Neural cell (in vitro differentiated cells): ENCODE measurements around the gene NHSL2. TPM values are rescaled to one million over a fixed set of nuclear protein-coding genes. Genes with fewer than 3 reads are reported as not detected.
"Not testable (repeated sequence)": the region's sequence is repeated elsewhere in the genome, so short reads cannot be mapped to it uniquely, and the experiment has no call there.

Experiments
- H2AFZ ChIP-seq: fragments of 200-600, 300-800 bp; sonication (generic), shearing (Covaris generic); 2 replicates; pipeline ENCODE4 v1.6.0; 2014; ENCODE audit warnings: low read depth, mild to moderate bottlenecking, antibody characterized with exemption, low read length, moderate library complexity
- H3F3A ChIP-seq: fragments of 200-600 bp; shearing (Covaris generic); 2 replicates; pipeline ENCODE4 v1.6.1; 2016; ENCODE audit warnings: mild to moderate bottlenecking, moderate library complexity, mixed read lengths, antibody characterized with exemption, low read length; ENCODE audit not compliant: insufficient read depth, poor library complexity, severe bottlenecking
- H3K27ac ChIP-seq: fragments of 200-600, 300-800 bp; sonication (generic), shearing (Covaris generic); 2 replicates; pipeline ENCODE4 v1.5.1; 2014; ENCODE audit warnings: mild to moderate bottlenecking, low read length, moderate library complexity
- H3K27me3 ChIP-seq: fragments of 300-800, 200-600 bp; sonication (generic), shearing (Covaris generic); 2 replicates; pipeline ENCODE4 v1.6.0; 2014; ENCODE audit warnings: mild to moderate bottlenecking, low read depth, low read length, moderate library complexity; ENCODE audit not compliant: insufficient read depth
- H3K36me3 ChIP-seq: fragments of 300-800, 200-600 bp; sonication (generic), shearing (Covaris generic); 2 replicates; pipeline ENCODE4 v1.5.1; 2014; ENCODE audit warnings: mild to moderate bottlenecking, antibody characterized with exemption, low read length, moderate library complexity; ENCODE audit not compliant: insufficient read depth
- H3K4me2 ChIP-seq: fragments of 300-800, 200-600 bp; sonication (generic), shearing (Covaris generic); 2 replicates; pipeline ENCODE4 v1.6.0; 2014; ENCODE audit warnings: mild to moderate bottlenecking, low read length
- H3K4me3 ChIP-seq: fragments of 300-800, 200-600 bp; sonication (generic), shearing (Covaris generic); 2 replicates; pipeline ENCODE4 v1.5.1; 2014; ENCODE audit warnings: mild to moderate bottlenecking, low read length, moderate library complexity
- H3K79me2 ChIP-seq: fragments of 200-600 bp; shearing (Covaris generic); replicated peaks from 2 replicates; pipeline ENCODE4 v1.6.0; 2014; ENCODE audit warnings: mild to moderate bottlenecking, low read length, moderate library complexity; ENCODE audit not compliant: insufficient read depth
- H3K9ac ChIP-seq: fragments of 300-800, 200-600 bp; sonication (generic), shearing (Covaris generic); 2 replicates; pipeline ENCODE4 v1.6.1; 2016; ENCODE audit warnings: mild to moderate bottlenecking, low read length, mixed read lengths
- H3K9me2 ChIP-seq: fragments of 200-600 bp; shearing (Covaris generic); 2 replicates; pipeline ENCODE4 v1.6.1; 2016; ENCODE audit warnings: mild to moderate bottlenecking, low read length, mixed read lengths; ENCODE audit not compliant: insufficient read depth
- H3K9me3 ChIP-seq: fragments of 200-600, 300-800 bp; sonication (generic), shearing (Covaris generic); 2 replicates; pipeline ENCODE4 v1.6.1; 2016; ENCODE audit warnings: mild to moderate bottlenecking, mixed run types, low read length, moderate library complexity, mixed read lengths
- H4K20me1 ChIP-seq: fragments of 200-600 bp; shearing (Covaris generic); 2 replicates; pipeline ENCODE4 v1.6.1; 2016; ENCODE audit warnings: mild to moderate bottlenecking, mixed run types; ENCODE audit not compliant: insufficient read depth
- EP300 ChIP-seq: fragments of 450-650 bp; conservative IDR thresholded peaks from 2 replicates; pipeline ENCODE4 v1.6.1; 2014; ENCODE audit warnings: antibody characterized with exemption, mild to moderate bottlenecking, moderate library complexity; ENCODE audit not compliant: poor library complexity, severe bottlenecking
- EZH2 ChIP-seq: fragments of 200-600, 300-800 bp; shearing (Covaris generic), sonication (generic); IDR thresholded peaks from 2 replicates; pipeline ENCODE4 v1.6.1; 2014; ENCODE audit warnings: antibody characterized with exemption, low read length, borderline replicate concordance, mild to moderate bottlenecking; ENCODE audit not compliant: insufficient read depth, poor library complexity, severe bottlenecking
- MXI1 ChIP-seq: fragments of 450-650 bp; conservative IDR thresholded peaks from 2 replicates; pipeline ENCODE4 v1.6.1; 2014; ENCODE audit warnings: antibody characterized with exemption, mild to moderate bottlenecking; ENCODE audit not compliant: poor library complexity, severe bottlenecking
- POLR2AphosphoS5 ChIP-seq: IDR thresholded peaks from 2 replicates; pipeline ENCODE4 v1.6.1; 2012
- RAD21 ChIP-seq: fragments of 450-650 bp; conservative IDR thresholded peaks from 2 replicates; pipeline ENCODE4 v1.6.1; 2014; ENCODE audit warnings: antibody characterized with exemption, mild to moderate bottlenecking, moderate library complexity
- SMC3 ChIP-seq: fragments of 450-650 bp; conservative IDR thresholded peaks from 2 replicates; pipeline ENCODE4 v1.6.1; 2014; ENCODE audit warnings: antibody characterized with exemption, mild to moderate bottlenecking, moderate library complexity; ENCODE audit not compliant: poor library complexity
- TAF1 ChIP-seq: IDR thresholded peaks from 2 replicates; pipeline ENCODE4 v1.6.1; 2012; ENCODE audit warnings: low read depth
- polyA plus RNA-seq: library from polyadenylated mRNA; depleted of rRNA; stranded (reverse); fragments of >200 nt; gene quantifications from 2 replicates; pipeline ENCODE4 v1.2.3, GENCODE V29; 2014
- TF ChIP-seq, protein P1 (sequence below): IDR thresholded peaks from 2 replicates; pipeline ENCODE4 v1.6.1; 2012; ENCODE audit warnings: borderline replicate concordance
- TF ChIP-seq, protein P2 (sequence below): fragments of 450-650 bp; IDR thresholded peaks from 2 replicates; pipeline ENCODE4 v1.5.1; 2014; ENCODE audit warnings: antibody characterized with exemption, mild to moderate bottlenecking, moderate library complexity; ENCODE audit not compliant: poor library complexity, severe bottlenecking

NHSL2 gene
- polyA plus RNA-seq, 1 donor from 2014 or later: 0.87 TPM

DNA sequence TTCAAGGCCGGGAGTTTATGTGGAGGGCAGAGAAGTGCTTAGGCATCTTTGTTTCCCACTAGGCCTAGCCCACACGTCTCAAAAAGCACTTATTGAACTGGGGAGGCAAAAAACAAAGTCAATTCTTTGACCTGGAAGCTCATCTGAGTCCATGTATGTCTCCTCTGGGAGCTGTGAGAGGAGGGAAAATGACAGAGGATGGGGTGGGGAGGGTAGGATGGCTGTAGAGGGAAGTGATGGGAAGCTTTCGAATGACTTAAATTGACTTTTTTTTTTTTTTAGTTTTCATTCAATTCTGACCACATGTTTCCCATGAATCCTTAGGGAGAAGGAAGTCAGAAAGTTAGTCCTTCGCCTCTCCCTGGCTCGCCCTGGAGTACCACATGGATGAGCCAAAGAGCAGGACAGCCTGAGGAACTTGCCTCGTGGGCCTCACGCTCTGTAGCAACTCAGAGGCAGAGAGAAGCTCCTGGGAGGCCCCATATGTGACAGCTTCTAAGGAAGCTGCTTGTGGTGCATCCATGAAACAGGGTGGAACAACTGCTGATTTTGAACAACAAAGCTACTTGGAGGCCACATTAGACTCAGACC lies 45.0 kb downstream of the NHSL2 start:
- no peaks in the 10 kb centered on the region for H3K36me3 ChIP-seq
- H3K27me3 ChIP-seq: no peaks in the 10 kb centered on the region
- no peak overlapping the region for H2AFZ ChIP-seq
- no peak overlapping the region for H3K9ac ChIP-seq
- no peak overlapping the region for H3K4me2 ChIP-seq
- H3K9me2 ChIP-seq: no peaks in the 10 kb centered on the region
- TF ChIP-seq EP300 (no peak), TAF1 (no peak), MXI1 (no peak), RAD21 (no peak), POLR2AphosphoS5 (no peak), SMC3 (no peak), EZH2 (no peak)
- TF ChIP-seq, protein P1, sequence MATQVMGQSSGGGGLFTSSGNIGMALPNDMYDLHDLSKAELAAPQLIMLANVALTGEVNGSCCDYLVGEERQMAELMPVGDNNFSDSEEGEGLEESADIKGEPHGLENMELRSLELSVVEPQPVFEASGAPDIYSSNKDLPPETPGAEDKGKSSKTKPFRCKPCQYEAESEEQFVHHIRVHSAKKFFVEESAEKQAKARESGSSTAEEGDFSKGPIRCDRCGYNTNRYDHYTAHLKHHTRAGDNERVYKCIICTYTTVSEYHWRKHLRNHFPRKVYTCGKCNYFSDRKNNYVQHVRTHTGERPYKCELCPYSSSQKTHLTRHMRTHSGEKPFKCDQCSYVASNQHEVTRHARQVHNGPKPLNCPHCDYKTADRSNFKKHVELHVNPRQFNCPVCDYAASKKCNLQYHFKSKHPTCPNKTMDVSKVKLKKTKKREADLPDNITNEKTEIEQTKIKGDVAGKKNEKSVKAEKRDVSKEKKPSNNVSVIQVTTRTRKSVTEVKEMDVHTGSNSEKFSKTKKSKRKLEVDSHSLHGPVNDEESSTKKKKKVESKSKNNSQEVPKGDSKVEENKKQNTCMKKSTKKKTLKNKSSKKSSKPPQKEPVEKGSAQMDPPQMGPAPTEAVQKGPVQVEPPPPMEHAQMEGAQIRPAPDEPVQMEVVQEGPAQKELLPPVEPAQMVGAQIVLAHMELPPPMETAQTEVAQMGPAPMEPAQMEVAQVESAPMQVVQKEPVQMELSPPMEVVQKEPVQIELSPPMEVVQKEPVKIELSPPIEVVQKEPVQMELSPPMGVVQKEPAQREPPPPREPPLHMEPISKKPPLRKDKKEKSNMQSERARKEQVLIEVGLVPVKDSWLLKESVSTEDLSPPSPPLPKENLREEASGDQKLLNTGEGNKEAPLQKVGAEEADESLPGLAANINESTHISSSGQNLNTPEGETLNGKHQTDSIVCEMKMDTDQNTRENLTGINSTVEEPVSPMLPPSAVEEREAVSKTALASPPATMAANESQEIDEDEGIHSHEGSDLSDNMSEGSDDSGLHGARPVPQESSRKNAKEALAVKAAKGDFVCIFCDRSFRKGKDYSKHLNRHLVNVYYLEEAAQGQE: no peak
- TF ChIP-seq, protein P2, sequence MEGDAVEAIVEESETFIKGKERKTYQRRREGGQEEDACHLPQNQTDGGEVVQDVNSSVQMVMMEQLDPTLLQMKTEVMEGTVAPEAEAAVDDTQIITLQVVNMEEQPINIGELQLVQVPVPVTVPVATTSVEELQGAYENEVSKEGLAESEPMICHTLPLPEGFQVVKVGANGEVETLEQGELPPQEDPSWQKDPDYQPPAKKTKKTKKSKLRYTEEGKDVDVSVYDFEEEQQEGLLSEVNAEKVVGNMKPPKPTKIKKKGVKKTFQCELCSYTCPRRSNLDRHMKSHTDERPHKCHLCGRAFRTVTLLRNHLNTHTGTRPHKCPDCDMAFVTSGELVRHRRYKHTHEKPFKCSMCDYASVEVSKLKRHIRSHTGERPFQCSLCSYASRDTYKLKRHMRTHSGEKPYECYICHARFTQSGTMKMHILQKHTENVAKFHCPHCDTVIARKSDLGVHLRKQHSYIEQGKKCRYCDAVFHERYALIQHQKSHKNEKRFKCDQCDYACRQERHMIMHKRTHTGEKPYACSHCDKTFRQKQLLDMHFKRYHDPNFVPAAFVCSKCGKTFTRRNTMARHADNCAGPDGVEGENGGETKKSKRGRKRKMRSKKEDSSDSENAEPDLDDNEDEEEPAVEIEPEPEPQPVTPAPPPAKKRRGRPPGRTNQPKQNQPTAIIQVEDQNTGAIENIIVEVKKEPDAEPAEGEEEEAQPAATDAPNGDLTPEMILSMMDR: no peak
- no peak overlapping the region for H3K4me3 ChIP-seq
- no peaks in the 10 kb centered on the region for H3F3A ChIP-seq
- H3K27ac ChIP-seq: no peak overlapping the region
- H3K9me3 ChIP-seq: no peaks in the 10 kb centered on the region
- no peaks in the 10 kb centered on the region for H4K20me1 ChIP-seq
- H3K79me2 ChIP-seq: no peaks in the 10 kb centered on the region

DNA sequence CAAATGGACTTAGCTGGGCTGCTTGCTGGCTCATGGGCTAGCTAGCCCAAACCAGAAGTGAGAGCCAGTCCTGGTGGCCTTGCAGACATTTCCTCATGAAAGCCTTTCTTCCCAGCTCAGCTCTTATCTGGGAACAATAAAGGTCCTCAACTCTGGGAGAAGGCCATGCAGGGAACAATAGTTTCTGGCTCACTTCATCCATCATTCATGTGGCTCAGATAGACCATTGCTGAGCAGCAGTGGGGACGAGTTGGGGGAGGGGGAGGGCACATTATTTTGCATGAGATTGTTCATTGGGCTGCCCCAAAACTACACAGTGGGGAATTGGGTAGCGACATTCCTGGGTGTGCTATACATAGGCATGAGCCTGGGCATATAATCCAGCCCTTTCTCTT lies 47.6 kb downstream of the NHSL2 start:
- Histone ChIP-seq H3K4me2 (no peak overlapping the region), H3K27ac (no peak overlapping the region), H3K36me3 (no peaks in the 10 kb centered on the region), H3K9ac (no peak overlapping the region), H3K27me3 (no peaks in the 10 kb centered on the region), H2AFZ (no peak overlapping the region), H3K9me3 (no peaks in the 10 kb centered on the region), H4K20me1 (no peaks in the 10 kb centered on the region), H3K9me2 (no peaks in the 10 kb centered on the region), H3F3A (no peaks in the 10 kb centered on the region), H3K4me3 (no peak overlapping the region), H3K79me2 (no peaks in the 10 kb centered on the region)
- no peak for TF ChIP-seq MXI1
- no peak for TF ChIP-seq EZH2
- TF ChIP-seq, protein P1: no peak

DNA sequence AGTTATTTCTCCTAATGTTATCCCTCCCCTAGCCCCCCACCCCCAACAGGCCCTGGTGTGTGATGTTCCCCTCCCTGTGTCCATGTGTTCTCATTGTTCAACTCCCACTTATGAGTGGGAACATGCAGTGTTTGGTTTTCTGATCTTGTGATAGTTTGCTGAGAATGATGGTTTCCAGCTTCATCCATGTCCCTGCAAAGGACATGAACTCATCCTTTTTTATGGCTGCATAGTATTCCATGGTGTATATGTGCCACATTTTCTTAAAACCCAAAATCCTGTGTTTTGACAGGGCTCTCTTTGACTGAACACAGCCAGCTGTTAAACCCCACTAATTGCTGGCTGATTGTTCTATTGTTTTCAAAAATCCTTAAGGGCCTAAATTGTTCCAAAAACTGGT lies 53.5 kb downstream of the NHSL2 start:
- not testable (repeated sequence) for H3K79me2 ChIP-seq, H3K9ac ChIP-seq, H3K4me2 ChIP-seq, H3K27ac ChIP-seq, H3K4me3 ChIP-seq, H3K9me2 ChIP-seq, H3K36me3 ChIP-seq, H3K27me3 ChIP-seq, H3F3A ChIP-seq, H4K20me1 ChIP-seq, H3K9me3 ChIP-seq, H2AFZ ChIP-seq
